SK-N-SH (cell line): ENCODE data around the gene CADPS2. TPM values are rescaled to one million over a fixed set of nuclear protein-coding genes. Genes with fewer than 3 reads are reported as not detected.

Experiments used
- CTCF ChIA-PET: fragments of 300-600, 350-600 bp; formaldehyde crosslinking; extraction: SDS; loops from one replicate; lab custom pipeline; 2021; lab: Yijun Ruan, JAX
- POLR2A ChIA-PET: fragments of 350-600 bp; sonication (Branson Sonifier 250); formaldehyde crosslinking; extraction: SDS; loops from one replicate; lab custom pipeline; 2020; ENCODE audit warnings: antibody characterized with exemption, inconsistent platforms; lab: Yijun Ruan, JAX
- DNase-seq: peaks from one replicate; pipeline ENCODE4 v3.0.0; 2012
- H2AFZ ChIP-seq: fragments of 200-600 bp; sonication (generic); 2 replicates; pipeline ENCODE4 v1.8.1; 2016; ENCODE audit warnings: antibody characterized with exemption, mild to moderate bottlenecking, low read depth
- H3F3A ChIP-seq: fragments of 200-600 bp; sonication (generic); replicated peaks from 2 replicates; pipeline ENCODE3; 2016; ENCODE audit warnings: antibody characterized with exemption, mild to moderate bottlenecking; ENCODE audit not compliant: insufficient read depth
- H3K27ac ChIP-seq, 2 experiments: fragments of 200-500 bp in 1 of 2; fragments of 200-600 bp in 1 of 2; sonication (Bioruptor generic) in 1 of 2; sonication (generic), shearing (Covaris generic) in 1 of 2; 2 replicates each; pipeline versions ENCODE4 v1.5.1 to v1.6.1; 2014 to 2016; ENCODE audit warnings: low read depth in 2 of 2, inconsistent platforms in 1 of 2, low read length in 1 of 2, mild to moderate bottlenecking in 1 of 2, mixed read lengths in 1 of 2
- H3K27me3 ChIP-seq: fragments of 200-600 bp; sonication (generic), shearing (Covaris generic); 2 replicates; pipeline ENCODE4 v1.6.1; 2016; ENCODE audit warnings: mixed run types; ENCODE audit not compliant: insufficient read depth
- H3K36me3 ChIP-seq, 2 experiments: fragments of 200-500 bp in 1 of 2; fragments of 200-600 bp in 1 of 2; sonication (Bioruptor generic) in 1 of 2; sonication (generic) in 1 of 2; replicated peaks in 1 of 2; 2 replicates each; pipeline versions ENCODE3 to v1.5.1; 2014 to 2016; ENCODE audit warnings: low read length in 1 of 2, mild to moderate bottlenecking in 1 of 2; ENCODE audit not compliant: insufficient read depth in 2 of 2, control insufficient read depth in 1 of 2
- H3K4me1 ChIP-seq, 2 experiments: fragments of 200-500 bp in 1 of 2; fragments of 200-600 bp in 1 of 2; sonication (Bioruptor generic) in 1 of 2; sonication (generic), shearing (Covaris generic) in 1 of 2; 2 replicates each; pipeline versions ENCODE4 v1.5.1 to v1.6.1; 2014 to 2016; ENCODE audit warnings: low read depth in 1 of 2, low read length in 1 of 2, mixed run types in 1 of 2; ENCODE audit not compliant: insufficient read depth in 2 of 2, control insufficient read depth in 1 of 2
- H3K4me2 ChIP-seq: fragments of 200-600 bp; sonication (generic), shearing (Covaris generic); 2 replicates; pipeline ENCODE4 v1.6.1; 2017; ENCODE audit warnings: mixed run types
- H3K4me3 ChIP-seq, 2 experiments: fragments of 200-500 bp in 1 of 2; fragments of 200-600 bp in 1 of 2; sonication (Bioruptor generic) in 1 of 2; sonication (generic), shearing (Covaris generic) in 1 of 2; 2 replicates each; pipeline versions ENCODE4 v1.5.1 to v1.8.1; 2014 to 2016; ENCODE audit warnings: low read depth in 2 of 2, inconsistent platforms in 1 of 2, low read length in 1 of 2, mild to moderate bottlenecking in 1 of 2, mixed read lengths in 1 of 2, moderate library complexity in 1 of 2
- H3K79me2 ChIP-seq: fragments of 200-600 bp; sonication (generic); 2 replicates; pipeline ENCODE4 v1.8.1; 2017; ENCODE audit warnings: mild to moderate bottlenecking; ENCODE audit not compliant: insufficient read depth
- H3K9ac ChIP-seq: fragments of 200-600 bp; sonication (generic); 2 replicates; pipeline ENCODE4 v1.6.1; 2017; ENCODE audit warnings: mixed run types
- H3K9me2 ChIP-seq: fragments of 200-600 bp; sonication (generic); 2 replicates; pipeline ENCODE4 v1.6.1; 2017; ENCODE audit warnings: mixed run types
- H3K9me3 ChIP-seq: fragments of 200-600 bp; sonication (generic); 2 replicates; pipeline ENCODE4 v1.6.1; 2017; ENCODE audit warnings: mixed run types, mild to moderate bottlenecking, moderate library complexity
- H4K20me1 ChIP-seq: fragments of 200-600 bp; sonication (generic); 2 replicates; pipeline ENCODE4 v1.6.1; 2017; ENCODE audit warnings: mild to moderate bottlenecking, mixed run types; ENCODE audit not compliant: insufficient read depth
- CHD2 ChIP-seq: fragments of 150-350 bp; IDR thresholded peaks from 2 replicates; pipeline ENCODE4 v1.6.1; 2018; ENCODE audit warnings: low read length; ENCODE audit not compliant: partially characterized antibody
- ELF1 ChIP-seq: IDR thresholded peaks from 2 replicates; pipeline ENCODE4 v1.4.0; 2012
- EZH2phosphoT487 ChIP-seq: fragments of 200-600 bp; sonication (generic); IDR thresholded peaks from 2 replicates; pipeline ENCODE4 v1.6.1; 2017; ENCODE audit warnings: low read depth, mixed run types, mild to moderate bottlenecking, antibody characterized with exemption, moderate library complexity, borderline replicate concordance
- GABPA ChIP-seq: IDR thresholded peaks from 2 replicates; pipeline ENCODE4 v1.4.0; 2012; ENCODE audit warnings: low read depth, mild to moderate bottlenecking
- GATA2 ChIP-seq: sonication (generic); formaldehyde crosslinking; IDR thresholded peaks from 2 replicates; pipeline ENCODE4 v1.5.0; 2020; ENCODE audit warnings: mild to moderate bottlenecking, missing genetic modification reagents
- MEF2A ChIP-seq: IDR thresholded peaks from 2 replicates; pipeline ENCODE4 v1.4.0; 2012; ENCODE audit warnings: low read depth, borderline replicate concordance
- NFIC ChIP-seq: IDR thresholded peaks from 2 replicates; pipeline ENCODE4 v1.4.0; 2012; ENCODE audit warnings: borderline replicate concordance
- PBX3 ChIP-seq: IDR thresholded peaks from 2 replicates; pipeline ENCODE4; 2012
- REST ChIP-seq: IDR thresholded peaks from 2 replicates; pipeline ENCODE4 v1.6.1; 2012; ENCODE audit warnings: mild to moderate bottlenecking, low read depth, low read length, moderate library complexity
- RXRA ChIP-seq: IDR thresholded peaks from 2 replicates; pipeline ENCODE4 v1.4.0; 2012; ENCODE audit warnings: low read depth, mild to moderate bottlenecking, borderline replicate concordance
- SMC3 ChIP-seq: IDR thresholded peaks from 2 replicates; pipeline ENCODE4 v1.6.1; 2012; ENCODE audit warnings: low read depth, low read length, improper control_type of control experiment
- TCF12 ChIP-seq: IDR thresholded peaks from 2 replicates; pipeline ENCODE4 v1.4.0; 2012
- USF1 ChIP-seq: IDR thresholded peaks from 2 replicates; pipeline ENCODE4 v1.4.0; 2012; ENCODE audit warnings: low read depth, borderline replicate concordance
- USF2 ChIP-seq: fragments of 150-350 bp; IDR thresholded peaks from 2 replicates; pipeline ENCODE4 v1.6.1; 2017; ENCODE audit warnings: antibody characterized with exemption, low read length, low read depth, borderline replicate concordance
- YY1 ChIP-seq: IDR thresholded peaks from 2 replicates; pipeline ENCODE4 v1.4.0; 2012; ENCODE audit warnings: low read depth, mild to moderate bottlenecking
- WGBS: methylation state at CpG from one replicate; pipeline ENCODE4 v1.1.6; 2017; ENCODE audit warnings: low lambda C conversion rate; 5-methylcytosine and 5-hydroxymethylcytosine counted together
- polyA plus RNA-seq, 3 experiments: library from polyadenylated mRNA; depleted of rRNA; stranded (reverse); fragments of >200 nt; gene quantifications; 2 replicates each; pipeline ENCODE4 v1.2.3, GENCODE V29; 2012

Gene CADPS2
- polyA plus RNA-seq, 1 of the 3 experiments (the other 2 are of a cell fraction), result 0.05 TPM

- TF ChIP-seq REST (no peak), CHD2 (no peak), EZH2phosphoT487 (no peak), GABPA (no peak), ELF1 (no peak), RXRA (no peak), GATA2 (CRISPR knock-in tag) (no peak), USF2 (no peak), USF1 (no peak), SMC3 (no peak)
Observed at GRCh38 chr7:122273117-122273516, 613.1 kb downstream of the CADPS2 start (continued).

GRCh38 chr7:122269241-122269640 is 617.0 kb downstream of the CADPS2 start:
- CTCF ChIA-PET, result no interaction called here
- Histone ChIP-seq H3F3A (no peaks in the 10 kb centered on the region), H3K36me3 (no peaks in the 10 kb centered on the region), H3K4me1 (no peaks in the 10 kb centered on the region), H3K27me3 (no peaks in the 10 kb centered on the region), H3K9ac (no peak overlapping the region), H4K20me1 (no peaks in the 10 kb centered on the region), H3K4me3 (no peak overlapping the region), H2AFZ (no peak overlapping the region; the same call in 1 of the 2 replicates), H3K79me2 (no peaks in the 10 kb centered on the region), H3K9me3 (no peaks in the 10 kb centered on the region), H3K9me2 (no peaks in the 10 kb centered on the region), H3K27ac (no peak overlapping the region), H3K4me2 (no peak overlapping the region)
- POLR2A ChIA-PET, result no interaction called here
- no peak for TF ChIP-seq NFIC
- TF ChIP-seq RXRA, result no peak
- no peak for TF ChIP-seq YY1
- no peak for TF ChIP-seq MEF2A
- TF ChIP-seq PBX3, result no peak
- no peak for TF ChIP-seq TCF12
- TF ChIP-seq REST, result no peak
- DNase-seq, result no peak
- WGBS, result 0% methylated on average over 1 of the region's 1 CpG
